Endodermal cell (in vitro differentiated cells): Measurements from ENCODE around the gene CYP2B6. TPM values are rescaled to one million over a fixed set of nuclear protein-coding genes. Genes with fewer than 3 reads are reported as not detected.
A peak's percentile ranks its signal among the peaks of the same experiment; 100 is the strongest.

ENCODE experiments used
- DNase-seq: peaks from one replicate; pipeline ENCODE4 v3.0.0-alpha.2; 2017
- H3K27ac ChIP-seq: 2 replicates; pipeline ENCODE4 v1.5.1; 2013; ENCODE audit warnings: mild to moderate bottlenecking, low read depth, low read length, moderate library complexity
- H3K27me3 ChIP-seq: 2 replicates; pipeline ENCODE4 v1.6.1; 2013; ENCODE audit warnings: mild to moderate bottlenecking, low read length, moderate library complexity; ENCODE audit not compliant: insufficient read depth, control insufficient read depth, poor library complexity, severe bottlenecking
- H3K36me3 ChIP-seq: 2 replicates; pipeline ENCODE4 v1.7.0; 2013; ENCODE audit warnings: mild to moderate bottlenecking, low read length, moderate library complexity; ENCODE audit not compliant: control insufficient read depth, insufficient read depth
- H3K4me1 ChIP-seq: one replicate; pipeline ENCODE4 v1.7.0; 2013; ENCODE audit warnings: low read length; ENCODE audit not compliant: control insufficient read depth, insufficient read depth
- H3K4me3 ChIP-seq: 2 replicates; pipeline ENCODE4 v1.5.1; 2013; ENCODE audit warnings: mild to moderate bottlenecking, low read length, moderate library complexity
- H3K9ac ChIP-seq: 2 replicates; pipeline ENCODE4 v1.6.1; 2013; ENCODE audit warnings: mild to moderate bottlenecking, low read length, moderate library complexity; ENCODE audit not compliant: poor library complexity, severe bottlenecking; ENCODE audit errors: extremely low read depth
- H3K9me3 ChIP-seq: 2 replicates; pipeline ENCODE4 v1.6.1; 2013; ENCODE audit warnings: mild to moderate bottlenecking, low read length, moderate library complexity; ENCODE audit not compliant: control insufficient read depth
- H3K27ac Mint-ChIP-seq: 2 replicates; pipeline ENCODE4 v1.8.0; 2020; ENCODE audit warnings: mixed read lengths
- H3K27me3 Mint-ChIP-seq: 2 replicates; pipeline ENCODE4 v1.8.0; 2021; ENCODE audit warnings: mild to moderate bottlenecking, mixed read lengths; ENCODE audit not compliant: insufficient read depth
- H3K36me3 Mint-ChIP-seq: 2 replicates; pipeline ENCODE4 v1.8.0; 2020; ENCODE audit warnings: low read depth, mixed read lengths
- H3K4me1 Mint-ChIP-seq: 2 replicates; pipeline ENCODE4 v1.8.0; 2020; ENCODE audit warnings: mixed read lengths
- H3K4me3 Mint-ChIP-seq: 2 replicates; pipeline ENCODE4 v1.8.0; 2020; ENCODE audit warnings: mild to moderate bottlenecking, moderate library complexity, mixed read lengths
- H3K9me3 Mint-ChIP-seq: 2 replicates; pipeline ENCODE4 v1.8.0; 2020; ENCODE audit warnings: mild to moderate bottlenecking, mixed read lengths
- WGBS, 2 experiments: methylation state at CpG; one replicate each; pipeline versions ENCODE4 v1.1.5 to v1.1.7; 2013; ENCODE audit warnings: missing lambda C conversion rate in 2 of 2, mixed read lengths in 1 of 2; ENCODE audit not compliant: insufficient coverage in 1 of 2, insufficient read length in 1 of 2; 5-methylcytosine and 5-hydroxymethylcytosine counted together
- total RNA-seq, 2 donors: library from RNA; stranded (reverse); fragmentation: NEBNext Ultra II Directional in 1 of 2; extraction: Animal tissue kit (Norgen Biotek cat#: 25700) in 1 of 2; gene quantifications; 2 replicates in 1 of 2; 3 replicates in 1 of 2; pipeline ENCODE4 v1.2.1, GENCODE V29; 2021
- TF ChIP-seq, protein P1 (sequence below): fragments of 200-600 bp; sonication (generic); conservative IDR thresholded peaks from 2 replicates; pipeline ENCODE4 v1.5.0; 2021; ENCODE audit warnings: antibody characterized with exemption, mild to moderate bottlenecking

The CYP2B6 gene
- total RNA-seq, 2 donors from 2014 or later: 0.75 TPM; not detected in 1

DNA sequence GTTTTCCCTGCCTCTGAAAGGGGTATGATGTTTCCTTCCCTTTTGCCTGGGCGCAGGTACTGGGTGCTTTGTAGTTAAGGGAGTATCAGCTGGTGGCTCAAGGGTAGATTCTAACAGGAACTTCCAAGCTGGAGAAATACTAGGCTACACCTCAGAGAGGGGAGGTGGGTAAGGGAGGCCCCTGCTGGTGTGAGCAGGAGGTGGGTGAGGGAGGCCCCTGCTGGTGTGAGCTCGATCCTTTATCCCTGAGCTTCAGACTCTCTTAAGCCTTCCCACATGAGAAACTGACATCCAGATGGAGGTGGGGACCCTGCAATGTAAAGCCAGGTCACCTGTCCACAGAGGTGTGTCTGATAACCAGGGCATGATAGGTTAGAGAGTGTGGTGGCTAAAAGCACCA is 32.1 kb downstream of the CYP2B6 start:
- no peak overlapping the region for H3K9ac ChIP-seq
- no peak overlapping the region for H3K4me3 ChIP-seq
- TF ChIP-seq, protein P1, sequence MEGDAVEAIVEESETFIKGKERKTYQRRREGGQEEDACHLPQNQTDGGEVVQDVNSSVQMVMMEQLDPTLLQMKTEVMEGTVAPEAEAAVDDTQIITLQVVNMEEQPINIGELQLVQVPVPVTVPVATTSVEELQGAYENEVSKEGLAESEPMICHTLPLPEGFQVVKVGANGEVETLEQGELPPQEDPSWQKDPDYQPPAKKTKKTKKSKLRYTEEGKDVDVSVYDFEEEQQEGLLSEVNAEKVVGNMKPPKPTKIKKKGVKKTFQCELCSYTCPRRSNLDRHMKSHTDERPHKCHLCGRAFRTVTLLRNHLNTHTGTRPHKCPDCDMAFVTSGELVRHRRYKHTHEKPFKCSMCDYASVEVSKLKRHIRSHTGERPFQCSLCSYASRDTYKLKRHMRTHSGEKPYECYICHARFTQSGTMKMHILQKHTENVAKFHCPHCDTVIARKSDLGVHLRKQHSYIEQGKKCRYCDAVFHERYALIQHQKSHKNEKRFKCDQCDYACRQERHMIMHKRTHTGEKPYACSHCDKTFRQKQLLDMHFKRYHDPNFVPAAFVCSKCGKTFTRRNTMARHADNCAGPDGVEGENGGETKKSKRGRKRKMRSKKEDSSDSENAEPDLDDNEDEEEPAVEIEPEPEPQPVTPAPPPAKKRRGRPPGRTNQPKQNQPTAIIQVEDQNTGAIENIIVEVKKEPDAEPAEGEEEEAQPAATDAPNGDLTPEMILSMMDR: peak; percentile 64
- Mint-ChIP-seq H3K27ac (no peak overlapping the region), H3K9me3 (no peaks in the 10 kb centered on the region), H3K4me3 (no peak overlapping the region), H3K27me3 (peaks cover 52% of the 10 kb centered on the region), H3K36me3 (no peaks in the 10 kb centered on the region), H3K4me1 (peaks cover 8% of the 10 kb centered on the region)
- H3K27ac ChIP-seq: no peak overlapping the region
- peaks cover 15% of the 10 kb centered on the region for H3K27me3 ChIP-seq
- no peaks in the 10 kb centered on the region for H3K9me3 ChIP-seq
- H3K36me3 ChIP-seq: no peaks in the 10 kb centered on the region
- H3K4me1 ChIP-seq: peaks cover 2% of the 10 kb centered on the region
- DNase-seq: peak; percentile 70
- whole genome bisulfite sequencing, 2 experiments: 67 to 78% methylated on average over 1 to 2 of the region's 2 CpGs

DNA sequence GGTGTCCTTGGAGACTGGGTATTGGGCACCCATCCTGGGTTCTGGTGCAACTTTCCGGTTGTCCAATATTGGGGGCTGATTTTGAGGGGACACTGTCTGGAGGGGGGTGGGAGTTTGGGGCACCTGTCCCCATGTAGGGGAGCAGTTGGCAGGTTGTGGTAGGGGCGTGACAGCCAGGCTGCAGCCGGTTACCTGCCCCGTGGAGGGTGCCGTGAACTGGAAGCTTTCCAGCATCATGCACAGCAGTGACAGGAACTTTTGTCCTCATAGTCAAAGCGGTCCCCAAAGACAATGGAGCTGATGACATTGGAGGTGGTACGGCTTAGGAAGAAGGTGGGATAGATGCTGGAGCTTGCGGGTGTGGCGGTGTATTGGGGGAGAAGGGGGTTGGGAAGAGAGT is 34.3 kb downstream of the CYP2B6 start:
- WGBS, 2 experiments: 96 to 97% methylated on average over 4 to 9 of the region's 9 CpGs
- Mint-ChIP-seq H3K9me3 (no peaks in the 10 kb centered on the region), H3K36me3 (no peaks in the 10 kb centered on the region), H3K27me3 (peaks cover 67% of the 10 kb centered on the region), H3K4me3 (no peak overlapping the region), H3K27ac (no peak overlapping the region), H3K4me1 (peaks cover 22% of the 10 kb centered on the region)
- H3K36me3 ChIP-seq: no peaks in the 10 kb centered on the region
- no peaks in the 10 kb centered on the region for H3K9me3 ChIP-seq
- no peak for DNase-seq
- peaks cover 22% of the 10 kb centered on the region for H3K27me3 ChIP-seq
- H3K4me3 ChIP-seq: no peak overlapping the region
- no peak overlapping the region for H3K9ac ChIP-seq
- H3K27ac ChIP-seq: no peak overlapping the region
- TF ChIP-seq, protein P1: no peak
- peaks cover 12% of the 10 kb centered on the region for H3K4me1 ChIP-seq

DNA sequence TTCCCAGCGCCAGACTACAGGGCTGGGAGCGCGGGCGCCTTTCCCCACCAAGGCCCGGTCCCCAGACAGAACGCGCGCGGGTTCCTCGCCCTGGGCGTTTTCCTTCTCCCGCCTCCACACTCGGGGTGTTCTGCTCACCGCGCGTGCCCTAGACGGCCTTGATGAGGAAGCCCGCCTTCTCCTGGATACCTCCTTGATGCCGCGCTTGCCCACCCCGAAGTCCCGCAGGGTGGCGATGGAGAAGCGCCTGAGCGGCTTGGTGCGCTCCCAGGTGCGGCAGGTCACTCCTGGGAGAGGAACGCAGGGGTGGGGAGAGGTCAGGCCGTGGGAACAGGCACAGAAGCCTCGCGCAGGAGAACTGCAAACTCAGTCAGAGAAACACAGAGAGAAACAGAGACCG is 34.8 kb downstream of the CYP2B6 start:
- 89 to 94% methylated on average over 30 to 32 of the region's 32 CpGs for WGBS, 2 experiments
- Mint-ChIP-seq H3K36me3 (no peaks in the 10 kb centered on the region), H3K27me3 (peaks cover 69% of the 10 kb centered on the region), H3K4me3 (no peak overlapping the region), H3K4me1 (peaks cover 24% of the 10 kb centered on the region), H3K9me3 (no peaks in the 10 kb centered on the region), H3K27ac (no peak overlapping the region)
- TF ChIP-seq, protein P1: peak; percentile 42
- DNase-seq: peak; percentile 76
- H3K27ac ChIP-seq: no peak overlapping the region
- H3K4me1 ChIP-seq: peaks cover 12% of the 10 kb centered on the region
- no peaks in the 10 kb centered on the region for H3K36me3 ChIP-seq
- H3K4me3 ChIP-seq: no peak overlapping the region
- no peaks in the 10 kb centered on the region for H3K9me3 ChIP-seq
- H3K27me3 ChIP-seq: peaks cover 22% of the 10 kb centered on the region
- H3K9ac ChIP-seq: no peak overlapping the region
